SK-N-SH (cell line): ENCODE data around the gene SCRG1. TPM values are rescaled to one million over a fixed set of nuclear protein-coding genes. Genes with fewer than 3 reads are reported as not detected.

Source experiments
- CTCF ChIA-PET: fragments of 300-600, 350-600 bp; formaldehyde crosslinking; extraction: SDS; loops from one replicate; lab custom pipeline; 2021; lab: Yijun Ruan, JAX
- POLR2A ChIA-PET: fragments of 350-600 bp; sonication (Branson Sonifier 250); formaldehyde crosslinking; extraction: SDS; loops from one replicate; lab custom pipeline; 2020; ENCODE audit warnings: antibody characterized with exemption, inconsistent platforms; lab: Yijun Ruan, JAX
- DNase-seq: peaks from one replicate; pipeline ENCODE4 v3.0.0; 2012
- H2AFZ ChIP-seq: fragments of 200-600 bp; sonication (generic); 2 replicates; pipeline ENCODE4 v1.8.1; 2016; ENCODE audit warnings: antibody characterized with exemption, mild to moderate bottlenecking, low read depth
- H3F3A ChIP-seq: fragments of 200-600 bp; sonication (generic); replicated peaks from 2 replicates; pipeline ENCODE3; 2016; ENCODE audit warnings: antibody characterized with exemption, mild to moderate bottlenecking; ENCODE audit not compliant: insufficient read depth
- H3K27ac ChIP-seq, 2 experiments: fragments of 200-500 bp in 1 of 2; fragments of 200-600 bp in 1 of 2; sonication (Bioruptor generic) in 1 of 2; sonication (generic), shearing (Covaris generic) in 1 of 2; 2 replicates each; pipeline versions ENCODE4 v1.5.1 to v1.6.1; 2014 to 2016; ENCODE audit warnings: low read depth in 2 of 2, inconsistent platforms in 1 of 2, low read length in 1 of 2, mild to moderate bottlenecking in 1 of 2, mixed read lengths in 1 of 2
- H3K27me3 ChIP-seq: fragments of 200-600 bp; sonication (generic), shearing (Covaris generic); 2 replicates; pipeline ENCODE4 v1.6.1; 2016; ENCODE audit warnings: mixed run types; ENCODE audit not compliant: insufficient read depth
- H3K36me3 ChIP-seq, 2 experiments: fragments of 200-500 bp in 1 of 2; fragments of 200-600 bp in 1 of 2; sonication (Bioruptor generic) in 1 of 2; sonication (generic) in 1 of 2; replicated peaks in 1 of 2; 2 replicates each; pipeline versions ENCODE3 to v1.5.1; 2014 to 2016; ENCODE audit warnings: low read length in 1 of 2, mild to moderate bottlenecking in 1 of 2; ENCODE audit not compliant: insufficient read depth in 2 of 2, control insufficient read depth in 1 of 2
- H3K4me1 ChIP-seq, 2 experiments: fragments of 200-500 bp in 1 of 2; fragments of 200-600 bp in 1 of 2; sonication (Bioruptor generic) in 1 of 2; sonication (generic), shearing (Covaris generic) in 1 of 2; 2 replicates each; pipeline versions ENCODE4 v1.5.1 to v1.6.1; 2014 to 2016; ENCODE audit warnings: low read depth in 1 of 2, low read length in 1 of 2, mixed run types in 1 of 2; ENCODE audit not compliant: insufficient read depth in 2 of 2, control insufficient read depth in 1 of 2
- H3K4me2 ChIP-seq: fragments of 200-600 bp; sonication (generic), shearing (Covaris generic); 2 replicates; pipeline ENCODE4 v1.6.1; 2017; ENCODE audit warnings: mixed run types
- H3K4me3 ChIP-seq, 2 experiments: fragments of 200-500 bp in 1 of 2; fragments of 200-600 bp in 1 of 2; sonication (Bioruptor generic) in 1 of 2; sonication (generic), shearing (Covaris generic) in 1 of 2; 2 replicates each; pipeline versions ENCODE4 v1.5.1 to v1.8.1; 2014 to 2016; ENCODE audit warnings: low read depth in 2 of 2, inconsistent platforms in 1 of 2, low read length in 1 of 2, mild to moderate bottlenecking in 1 of 2, mixed read lengths in 1 of 2, moderate library complexity in 1 of 2
- H3K79me2 ChIP-seq: fragments of 200-600 bp; sonication (generic); 2 replicates; pipeline ENCODE4 v1.8.1; 2017; ENCODE audit warnings: mild to moderate bottlenecking; ENCODE audit not compliant: insufficient read depth
- H3K9ac ChIP-seq: fragments of 200-600 bp; sonication (generic); 2 replicates; pipeline ENCODE4 v1.6.1; 2017; ENCODE audit warnings: mixed run types
- H3K9me2 ChIP-seq: fragments of 200-600 bp; sonication (generic); 2 replicates; pipeline ENCODE4 v1.6.1; 2017; ENCODE audit warnings: mixed run types
- H3K9me3 ChIP-seq: fragments of 200-600 bp; sonication (generic); 2 replicates; pipeline ENCODE4 v1.6.1; 2017; ENCODE audit warnings: mixed run types, mild to moderate bottlenecking, moderate library complexity
- H4K20me1 ChIP-seq: fragments of 200-600 bp; sonication (generic); 2 replicates; pipeline ENCODE4 v1.6.1; 2017; ENCODE audit warnings: mild to moderate bottlenecking, mixed run types; ENCODE audit not compliant: insufficient read depth
- ELF1 ChIP-seq: IDR thresholded peaks from 2 replicates; pipeline ENCODE4 v1.4.0; 2012
- FOXJ3 ChIP-seq: sonication (generic); formaldehyde crosslinking; IDR thresholded peaks from 2 replicates; pipeline ENCODE4 v1.5.1; 2020; ENCODE audit warnings: mild to moderate bottlenecking, missing genetic modification reagents
- FOXM1 ChIP-seq: IDR thresholded peaks from 2 replicates; pipeline ENCODE4 v1.4.0; 2012; ENCODE audit warnings: low read depth, mild to moderate bottlenecking
- IRF3 ChIP-seq: fragments of 150-350 bp; IDR thresholded peaks from 2 replicates; pipeline ENCODE4 v1.6.1; 2016; ENCODE audit warnings: mild to moderate bottlenecking, low read depth, low read length
- MAX ChIP-seq: IDR thresholded peaks from 2 replicates; pipeline ENCODE4 v1.4.0; 2012; ENCODE audit warnings: low read depth
- MEF2A ChIP-seq: IDR thresholded peaks from 2 replicates; pipeline ENCODE4 v1.4.0; 2012; ENCODE audit warnings: low read depth, borderline replicate concordance
- PBX3 ChIP-seq: IDR thresholded peaks from 2 replicates; pipeline ENCODE4; 2012
- RAD21 ChIP-seq: IDR thresholded peaks from 2 replicates; pipeline ENCODE4 v1.6.1; 2012; ENCODE audit warnings: mild to moderate bottlenecking, low read length
- REST ChIP-seq: IDR thresholded peaks from 2 replicates; pipeline ENCODE4 v1.6.1; 2012; ENCODE audit warnings: mild to moderate bottlenecking, low read depth, low read length, moderate library complexity
- RXRA ChIP-seq: IDR thresholded peaks from 2 replicates; pipeline ENCODE4 v1.4.0; 2012; ENCODE audit warnings: low read depth, mild to moderate bottlenecking, borderline replicate concordance
- TAF1 ChIP-seq: IDR thresholded peaks from 2 replicates; pipeline ENCODE4 v1.6.1; 2012; ENCODE audit warnings: low read depth, mild to moderate bottlenecking, low read length, moderate library complexity, borderline replicate concordance
- TCF12 ChIP-seq: IDR thresholded peaks from 2 replicates; pipeline ENCODE4 v1.4.0; 2012
- TEAD4 ChIP-seq: IDR thresholded peaks from 2 replicates; pipeline ENCODE4 v1.4.0; 2012; ENCODE audit warnings: mild to moderate bottlenecking, borderline replicate concordance; ENCODE audit not compliant: insufficient read depth
- USF1 ChIP-seq: IDR thresholded peaks from 2 replicates; pipeline ENCODE4 v1.4.0; 2012; ENCODE audit warnings: low read depth, borderline replicate concordance
- ZBTB33 ChIP-seq: IDR thresholded peaks from 2 replicates; pipeline ENCODE4 v1.4.0; 2012; ENCODE audit warnings: low read depth, borderline replicate concordance
- polyA plus RNA-seq, 3 experiments: library from polyadenylated mRNA; depleted of rRNA; stranded (reverse); fragments of >200 nt; gene quantifications; 2 replicates each; pipeline ENCODE4 v1.2.3, GENCODE V29; 2012

SCRG1 gene
- polyA plus RNA-seq, 1 of the 3 experiments (the other 2 are of a cell fraction): 0.16 TPM

GRCh38 chr4:173386751-173387150 lies 12.2 kb downstream of the SCRG1 start:
- Histone ChIP-seq H3K4me3 (no peak overlapping the region), H3F3A (no peaks in the 10 kb centered on the region)
- no peak for TF ChIP-seq MAX
- no peak for TF ChIP-seq IRF3
- TF ChIP-seq TCF12: no peak
- no peak for TF ChIP-seq FOXJ3 (CRISPR knock-in tag)
- TF ChIP-seq ZBTB33: no peak
- no peak for TF ChIP-seq RXRA
- TF ChIP-seq TEAD4: no peak
- TF ChIP-seq REST: no peak
- no peak for TF ChIP-seq MEF2A
- TF ChIP-seq USF1: no peak
- TF ChIP-seq PBX3: no peak
- no peak for TF ChIP-seq TAF1
- no peak for TF ChIP-seq ELF1
- TF ChIP-seq FOXM1: no peak
- no peak for TF ChIP-seq RAD21
- TF ChIP-seq, all 33 proteins: peak for 0
- CTCF ChIA-PET: no interaction called here
- no peak for DNase-seq
- H3K36me3 ChIP-seq: peaks cover 0 to 2% of the 10 kb centered on the region in 2 experiments
- H3K27ac ChIP-seq: no peak overlapping the region
- no peaks in the 10 kb centered on the region for H3K79me2 ChIP-seq
- peaks cover 0 to 3% of the 10 kb centered on the region in 2 experiments; a peak in 1 of 4 replicates for H3K4me1 ChIP-seq
- H3K9me2 ChIP-seq: no peaks in the 10 kb centered on the region
- H3K4me2 ChIP-seq: no peak overlapping the region
- H3K9ac ChIP-seq: no peak overlapping the region
- no peak overlapping the region for H2AFZ ChIP-seq
- no peaks in the 10 kb centered on the region for H4K20me1 ChIP-seq
- POLR2A ChIA-PET: no interaction called here
- H3K9me3 ChIP-seq: no peaks in the 10 kb centered on the region
- H3K27me3 ChIP-seq: no peaks in the 10 kb centered on the region
